Measurements from ENCODE around the gene EHMT2. TPM values are rescaled to one million over a fixed set of nuclear protein-coding genes. Genes with fewer than 3 reads are reported as not detected.
A peak's percentile ranks its signal among the peaks of the same experiment; 100 is the strongest.

EHMT2 gene
- total RNA-seq, 1 experiment from 2014 or later: 137 TPM

DNA sequence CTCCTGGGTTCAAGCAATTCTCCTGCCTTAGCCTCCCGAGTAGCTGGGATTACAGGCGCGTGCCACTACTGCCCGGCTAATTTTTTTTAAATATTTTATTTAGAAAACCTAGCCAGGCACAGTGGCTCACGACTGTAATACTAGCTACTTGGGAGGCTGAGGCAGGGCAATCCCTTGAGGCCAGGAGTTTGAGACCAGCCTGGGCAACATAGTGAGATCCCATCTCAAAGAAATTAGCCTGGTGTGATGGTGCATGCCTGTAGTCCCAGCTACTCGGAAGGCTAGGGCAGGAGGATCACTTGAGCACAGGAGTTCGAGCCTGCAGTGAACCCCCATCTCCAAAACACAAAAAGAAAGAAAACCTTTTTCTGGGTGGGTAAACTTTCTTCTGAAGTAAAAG lies 21.1 kb downstream of the EHMT2 start:
- H3K9me3 Mint-ChIP-seq: no peaks in the 10 kb centered on the region
- POLR2A ChIA-PET: no interaction called here
- no peak overlapping the region for H3K4me3 Mint-ChIP-seq
- TF ChIP-seq, protein P1, sequence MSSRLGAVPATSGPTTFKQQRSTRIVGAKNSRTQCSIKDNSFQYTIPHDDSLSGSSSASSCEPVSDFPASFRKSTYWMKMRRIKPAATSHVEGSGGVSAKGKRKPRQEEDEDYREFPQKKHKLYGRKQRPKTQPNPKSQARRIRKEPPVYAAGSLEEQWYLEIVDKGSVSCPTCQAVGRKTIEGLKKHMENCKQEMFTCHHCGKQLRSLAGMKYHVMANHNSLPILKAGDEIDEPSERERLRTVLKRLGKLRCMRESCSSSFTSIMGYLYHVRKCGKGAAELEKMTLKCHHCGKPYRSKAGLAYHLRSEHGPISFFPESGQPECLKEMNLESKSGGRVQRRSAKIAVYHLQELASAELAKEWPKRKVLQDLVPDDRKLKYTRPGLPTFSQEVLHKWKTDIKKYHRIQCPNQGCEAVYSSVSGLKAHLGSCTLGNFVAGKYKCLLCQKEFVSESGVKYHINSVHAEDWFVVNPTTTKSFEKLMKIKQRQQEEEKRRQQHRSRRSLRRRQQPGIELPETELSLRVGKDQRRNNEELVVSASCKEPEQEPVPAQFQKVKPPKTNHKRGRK (CRISPR knock-in tag; IDR thresholded peaks at IDR 0.05; ENCODE audit: borderline replicate concordance): no peak
- TF ChIP-seq, protein P2, sequence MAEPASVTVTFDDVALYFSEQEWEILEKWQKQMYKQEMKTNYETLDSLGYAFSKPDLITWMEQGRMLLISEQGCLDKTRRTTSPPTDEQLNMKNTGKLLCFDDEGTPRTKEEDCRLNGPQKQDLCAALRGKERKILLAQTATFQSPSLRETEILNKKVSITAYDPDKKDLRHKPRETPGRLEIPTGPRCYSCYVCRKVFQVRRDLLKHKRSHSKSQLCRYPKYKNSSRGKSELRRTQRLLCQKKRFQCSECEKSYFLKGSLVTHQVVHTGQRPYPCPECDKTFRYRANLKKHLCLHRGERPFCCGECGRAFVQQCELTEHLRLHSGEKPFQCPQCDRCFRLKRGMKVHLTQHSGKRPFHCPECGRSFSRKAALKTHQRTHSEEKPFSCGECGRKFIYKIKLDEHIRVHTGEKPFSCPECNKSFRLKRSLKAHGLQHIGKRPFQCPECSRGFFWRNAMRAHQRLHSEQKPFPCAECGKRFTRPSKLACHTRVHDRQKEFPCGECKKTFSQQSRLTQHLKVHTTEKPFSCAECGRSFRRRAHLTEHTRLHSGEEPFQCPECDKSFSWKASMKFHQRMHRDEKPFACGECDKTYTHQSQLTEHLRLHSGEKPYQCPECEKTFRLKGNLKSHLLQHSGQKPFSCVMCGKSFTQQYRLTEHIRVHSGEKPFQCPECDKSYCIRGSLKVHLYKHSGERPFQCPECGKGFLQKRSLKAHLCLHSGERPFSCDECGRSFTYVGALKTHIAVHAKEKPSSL (CRISPR knock-in tag; conservative IDR thresholded peaks at IDR 0.05): no peak
- TF ChIP-seq TP53 (CRISPR knock-in tag; IDR thresholded peaks at IDR 0.05): no peak
- no peak for TF ChIP-seq NR2C2 (CRISPR knock-in tag; IDR thresholded peaks at IDR 0.05)
- TF ChIP-seq ZNF121 (CRISPR knock-in tag; IDR thresholded peaks at IDR 0.05): 0 out of 2 replicates have a peak, but pooled peaks have one; percentile 44
- no peak for TF ChIP-seq KAT7 (CRISPR knock-in tag; IDR thresholded peaks at IDR 0.05; ENCODE audit: borderline replicate concordance)
- no peaks in the 10 kb centered on the region for H3K27me3 Mint-ChIP-seq (ENCODE audit: low read depth)
- H3K4me1 Mint-ChIP-seq: peaks cover 6% of the 10 kb centered on the region
- H3K27ac Mint-ChIP-seq: no peak overlapping the region
- DNase-seq (ENCODE audit: low spot score): no peak
- peaks cover 14% of the 10 kb centered on the region for H3K36me3 Mint-ChIP-seq
- CTCF ChIA-PET: no interaction called here
- ATAC-seq: no peak

DNA sequence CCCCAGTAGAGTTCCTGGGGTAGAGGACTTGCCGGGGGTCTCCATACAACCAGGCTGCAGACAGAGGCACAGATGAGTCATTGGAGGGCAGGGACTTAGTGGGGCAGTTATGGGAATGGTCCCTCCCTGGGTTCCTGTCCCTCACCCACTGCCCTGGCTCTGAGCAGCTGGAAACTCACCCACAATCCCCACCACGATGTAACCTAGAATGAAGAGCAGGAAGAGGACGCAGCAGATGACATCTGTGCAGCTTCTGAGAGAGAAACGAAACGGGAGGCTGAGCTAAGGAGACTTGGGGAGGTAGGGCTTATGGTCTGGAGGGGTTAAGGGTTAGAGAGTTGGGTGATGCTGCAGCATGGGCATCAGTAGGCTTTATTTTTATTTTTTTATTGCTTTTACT lies 21.6 kb downstream of the EHMT2 start:
- no peaks in the 10 kb centered on the region for H3K27me3 Mint-ChIP-seq (ENCODE audit: low read depth)
- no peak overlapping the region for H3K4me3 Mint-ChIP-seq
- CTCF ChIA-PET: no interaction called here
- DNase-seq (ENCODE audit: low spot score): no peak
- POLR2A ChIA-PET: no interaction called here
- no peak for ATAC-seq
- H3K4me1 Mint-ChIP-seq: peaks cover 11% of the 10 kb centered on the region
- H3K9me3 Mint-ChIP-seq: no peaks in the 10 kb centered on the region
- no peak for TF ChIP-seq ZBTB21 (CRISPR knock-in tag; IDR thresholded peaks at IDR 0.05; ENCODE audit: borderline replicate concordance)
- TF ChIP-seq, protein P3, sequence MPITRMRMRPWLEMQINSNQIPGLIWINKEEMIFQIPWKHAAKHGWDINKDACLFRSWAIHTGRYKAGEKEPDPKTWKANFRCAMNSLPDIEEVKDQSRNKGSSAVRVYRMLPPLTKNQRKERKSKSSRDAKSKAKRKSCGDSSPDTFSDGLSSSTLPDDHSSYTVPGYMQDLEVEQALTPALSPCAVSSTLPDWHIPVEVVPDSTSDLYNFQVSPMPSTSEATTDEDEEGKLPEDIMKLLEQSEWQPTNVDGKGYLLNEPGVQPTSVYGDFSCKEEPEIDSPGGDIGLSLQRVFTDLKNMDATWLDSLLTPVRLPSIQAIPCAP (CRISPR knock-in tag; IDR thresholded peaks at IDR 0.05): no peak
- TF ChIP-seq, protein P4, sequence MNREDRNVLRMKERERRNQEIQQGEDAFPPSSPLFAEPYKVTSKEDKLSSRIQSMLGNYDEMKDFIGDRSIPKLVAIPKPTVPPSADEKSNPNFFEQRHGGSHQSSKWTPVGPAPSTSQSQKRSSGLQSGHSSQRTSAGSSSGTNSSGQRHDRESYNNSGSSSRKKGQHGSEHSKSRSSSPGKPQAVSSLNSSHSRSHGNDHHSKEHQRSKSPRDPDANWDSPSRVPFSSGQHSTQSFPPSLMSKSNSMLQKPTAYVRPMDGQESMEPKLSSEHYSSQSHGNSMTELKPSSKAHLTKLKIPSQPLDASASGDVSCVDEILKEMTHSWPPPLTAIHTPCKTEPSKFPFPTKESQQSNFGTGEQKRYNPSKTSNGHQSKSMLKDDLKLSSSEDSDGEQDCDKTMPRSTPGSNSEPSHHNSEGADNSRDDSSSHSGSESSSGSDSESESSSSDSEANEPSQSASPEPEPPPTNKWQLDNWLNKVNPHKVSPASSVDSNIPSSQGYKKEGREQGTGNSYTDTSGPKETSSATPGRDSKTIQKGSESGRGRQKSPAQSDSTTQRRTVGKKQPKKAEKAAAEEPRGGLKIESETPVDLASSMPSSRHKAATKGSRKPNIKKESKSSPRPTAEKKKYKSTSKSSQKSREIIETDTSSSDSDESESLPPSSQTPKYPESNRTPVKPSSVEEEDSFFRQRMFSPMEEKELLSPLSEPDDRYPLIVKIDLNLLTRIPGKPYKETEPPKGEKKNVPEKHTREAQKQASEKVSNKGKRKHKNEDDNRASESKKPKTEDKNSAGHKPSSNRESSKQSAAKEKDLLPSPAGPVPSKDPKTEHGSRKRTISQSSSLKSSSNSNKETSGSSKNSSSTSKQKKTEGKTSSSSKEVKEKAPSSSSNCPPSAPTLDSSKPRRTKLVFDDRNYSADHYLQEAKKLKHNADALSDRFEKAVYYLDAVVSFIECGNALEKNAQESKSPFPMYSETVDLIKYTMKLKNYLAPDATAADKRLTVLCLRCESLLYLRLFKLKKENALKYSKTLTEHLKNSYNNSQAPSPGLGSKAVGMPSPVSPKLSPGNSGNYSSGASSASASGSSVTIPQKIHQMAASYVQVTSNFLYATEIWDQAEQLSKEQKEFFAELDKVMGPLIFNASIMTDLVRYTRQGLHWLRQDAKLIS (CRISPR knock-in tag; IDR thresholded peaks at IDR 0.05; ENCODE audit: borderline replicate concordance): no peak
- no peak for TF ChIP-seq ZNF263 (CRISPR knock-in tag; IDR thresholded peaks at IDR 0.05; ENCODE audit: low read depth)
- TF ChIP-seq, protein P5, sequence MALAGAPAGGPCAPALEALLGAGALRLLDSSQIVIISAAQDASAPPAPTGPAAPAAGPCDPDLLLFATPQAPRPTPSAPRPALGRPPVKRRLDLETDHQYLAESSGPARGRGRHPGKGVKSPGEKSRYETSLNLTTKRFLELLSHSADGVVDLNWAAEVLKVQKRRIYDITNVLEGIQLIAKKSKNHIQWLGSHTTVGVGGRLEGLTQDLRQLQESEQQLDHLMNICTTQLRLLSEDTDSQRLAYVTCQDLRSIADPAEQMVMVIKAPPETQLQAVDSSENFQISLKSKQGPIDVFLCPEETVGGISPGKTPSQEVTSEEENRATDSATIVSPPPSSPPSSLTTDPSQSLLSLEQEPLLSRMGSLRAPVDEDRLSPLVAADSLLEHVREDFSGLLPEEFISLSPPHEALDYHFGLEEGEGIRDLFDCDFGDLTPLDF (CRISPR knock-in tag; IDR thresholded peaks at IDR 0.05): no peak
- no peak for TF ChIP-seq FOXP1 (CRISPR knock-in tag; IDR thresholded peaks at IDR 0.05; ENCODE audit: borderline replicate concordance)
- no peak for TF ChIP-seq IRF2 (CRISPR knock-in tag; IDR thresholded peaks at IDR 0.05; ENCODE audit: borderline replicate concordance, low read depth)
- peak overlapping the region; percentile 86; the same call in 1 of the 2 replicates for H3K27ac Mint-ChIP-seq
- H3K36me3 Mint-ChIP-seq: peaks cover 9% of the 10 kb centered on the region

Measured in WTC11 (cell line).